Measurements from ENCODE around the gene BCL2L11.

The BCL2L11 gene

GRCh38 chr2:111168528-111169239 lies 48.0 kb downstream of the BCL2L11 start:
- DNase-seq (ENCODE audit: low read depth in 2 of 2) = peak in 1 of 2 donors; percentile 57

GRCh38 chr2:111169268-111169667 lies 48.6 kb downstream of the BCL2L11 start:
- no peak for DNase-seq (ENCODE audit: low read depth in 2 of 2)

- no peak for DNase-seq (ENCODE audit: low read depth in 2 of 2)
Observed at GRCh38 chr2:111169924-111170323, 49.2 kb downstream of the BCL2L11 start.

- no peak for DNase-seq (ENCODE audit: low read depth in 2 of 2)
Observed at GRCh38 chr2:111171337-111171930, 50.7 kb downstream of the BCL2L11 start.

GRCh38 chr2:111172666-111173065 lies 52.0 kb downstream of the BCL2L11 start:
- DNase-seq (ENCODE audit: low read depth in 2 of 2) = no peak

GRCh38 chr2:111173338-111173737 lies 52.6 kb downstream of the BCL2L11 start:
- DNase-seq (ENCODE audit: low read depth in 2 of 2) = no peak

- no peak for DNase-seq (ENCODE audit: low read depth in 2 of 2)
Observed at GRCh38 chr2:111173856-111174255, 53.1 kb downstream of the BCL2L11 start.

GRCh38 chr2:111175615-111176014 lies 54.9 kb downstream of the BCL2L11 start:
- DNase-seq (ENCODE audit: low read depth in 2 of 2) = no peak

- DNase-seq (ENCODE audit: low read depth in 2 of 2) = no peak
Observed at GRCh38 chr2:111176388-111176787, 55.7 kb downstream of the BCL2L11 start.

GRCh38 chr2:111176867-111177266 lies 56.2 kb downstream of the BCL2L11 start:
- DNase-seq (ENCODE audit: low read depth in 2 of 2) = no peak

GRCh38 chr2:111178296-111178695 lies 57.6 kb downstream of the BCL2L11 start:
- no peak for DNase-seq (ENCODE audit: low read depth in 2 of 2)

GRCh38 chr2:111178730-111179405 lies 58.2 kb downstream of the BCL2L11 start:
- no peak for DNase-seq (ENCODE audit: low read depth in 2 of 2)

GRCh38 chr2:111182121-111182520 lies 61.4 kb downstream of the BCL2L11 start:
- DNase-seq (ENCODE audit: low read depth in 2 of 2) = no peak

GRCh38 chr2:111182740-111183139 lies 62.0 kb downstream of the BCL2L11 start:
- no peak for DNase-seq (ENCODE audit: low read depth in 2 of 2)

GRCh38 chr2:111184725-111185310 lies 64.1 kb downstream of the BCL2L11 start:
- DNase-seq (ENCODE audit: low read depth in 2 of 2) = no peak

- no peak for DNase-seq (ENCODE audit: low read depth in 2 of 2)
Observed at GRCh38 chr2:111185361-111186022, 64.8 kb downstream of the BCL2L11 start.

GRCh38 chr2:111186121-111186715 lies 65.5 kb downstream of the BCL2L11 start:
- no peak for DNase-seq (ENCODE audit: low read depth in 2 of 2)

GRCh38 chr2:111186933-111187332 lies 66.2 kb downstream of the BCL2L11 start:
- DNase-seq (ENCODE audit: low read depth in 2 of 2) = no peak

- DNase-seq (ENCODE audit: low read depth in 2 of 2) = no peak
Observed at GRCh38 chr2:111188681-111189080, 68.0 kb downstream of the BCL2L11 start.

GRCh38 chr2:111189106-111189505 lies 68.4 kb downstream of the BCL2L11 start:
- no peak for DNase-seq (ENCODE audit: low read depth in 2 of 2)

- DNase-seq (ENCODE audit: low read depth in 2 of 2) = no peak
Observed at GRCh38 chr2:111190816-111191540, 70.3 kb downstream of the BCL2L11 start.
